NCI-H748 (cell line): Measurements from ENCODE around the gene MYBBP1A.
"Not testable (repeated sequence)": the region's sequence is repeated elsewhere in the genome, so short reads cannot be mapped to it uniquely, and the experiment has no call there.

Experiments
- DNase-seq: peaks from one replicate; lab custom pipeline; 2025; ENCODE audit not compliant: unreplicated experiment; lab: John Stamatoyannopoulos, UW

MYBBP1A gene

GRCh38 chr17:4554997-4555799, at the start of gene MYBBP1A:
Gene MYBBP1A, minus strand, starts transcription at chr17:4555384. Its CDS starts 60 bp downstream, at chr17:4555324.
- DNase-seq = peak; percentile 99

- not testable (repeated sequence) for DNase-seq
These were observed 49.6 kb upstream of the MYBBP1A start for GRCh38 chr17:4604736-4605135.

- DNase-seq = peak; percentile 55
These were observed 49.0 kb upstream of the MYBBP1A start for GRCh38 chr17:4604111-4604644.

- no peak for DNase-seq
These were observed 46.9 kb upstream of the MYBBP1A start for GRCh38 chr17:4602041-4602440.

- DNase-seq = no peak
These were observed 46.1 kb upstream of the MYBBP1A start for GRCh38 chr17:4601326-4601725.

GRCh38 chr17:4600563-4600962, 45.4 kb upstream of the MYBBP1A start:
- DNase-seq = no peak

GRCh38 chr17:4599505-4600281, 44.5 kb upstream of the MYBBP1A start:
- no peak for DNase-seq

GRCh38 chr17:4598776-4599504, 43.8 kb upstream of the MYBBP1A start:
- no peak for DNase-seq

- DNase-seq = no peak
These were observed 42.8 kb upstream of the MYBBP1A start for GRCh38 chr17:4597975-4598374.

- no peak for DNase-seq
These were observed 41.6 kb upstream of the MYBBP1A start for GRCh38 chr17:4596636-4597380.

- not testable (repeated sequence) for DNase-seq
These were observed 40.6 kb upstream of the MYBBP1A start for GRCh38 chr17:4595685-4596342.

- peak; percentile 21 for DNase-seq
These were observed 39.9 kb upstream of the MYBBP1A start for GRCh38 chr17:4594931-4595684.

GRCh38 chr17:4594406-4594805, 39.2 kb upstream of the MYBBP1A start:
- no peak for DNase-seq

GRCh38 chr17:4593021-4593421, 37.8 kb upstream of the MYBBP1A start:
- DNase-seq = no peak

- no peak for DNase-seq
These were observed 37.2 kb upstream of the MYBBP1A start for GRCh38 chr17:4592240-4593005.

GRCh38 chr17:4591529-4591928, 36.3 kb upstream of the MYBBP1A start:
- DNase-seq = no peak

- no peak for DNase-seq
These were observed 35.8 kb upstream of the MYBBP1A start for GRCh38 chr17:4590981-4591453.

GRCh38 chr17:4590042-4590441, 34.9 kb upstream of the MYBBP1A start:
- not testable (repeated sequence) for DNase-seq
